Inferior parietal cortex (tissue), 1 donor: Measurements from ENCODE around the gene RIPK1.
A peak's percentile ranks its signal among the peaks of the same experiment; 100 is the strongest.

ENCODE experiments used
- DNase-seq: peaks from one replicate; pipeline ENCODE4 v3.0.0-alpha.2; 2016; ENCODE audit errors: extremely low spot score

Gene RIPK1

GRCh38 chr6:3085074-3085473, 16.8 kb downstream of the RIPK1 start:
- no peak for DNase-seq

GRCh38 chr6:3086282-3086946, 18.1 kb downstream of the RIPK1 start:
- DNase-seq: no peak

GRCh38 chr6:3088446-3088845, 20.2 kb downstream of the RIPK1 start:
- no peak for DNase-seq

DNA sequence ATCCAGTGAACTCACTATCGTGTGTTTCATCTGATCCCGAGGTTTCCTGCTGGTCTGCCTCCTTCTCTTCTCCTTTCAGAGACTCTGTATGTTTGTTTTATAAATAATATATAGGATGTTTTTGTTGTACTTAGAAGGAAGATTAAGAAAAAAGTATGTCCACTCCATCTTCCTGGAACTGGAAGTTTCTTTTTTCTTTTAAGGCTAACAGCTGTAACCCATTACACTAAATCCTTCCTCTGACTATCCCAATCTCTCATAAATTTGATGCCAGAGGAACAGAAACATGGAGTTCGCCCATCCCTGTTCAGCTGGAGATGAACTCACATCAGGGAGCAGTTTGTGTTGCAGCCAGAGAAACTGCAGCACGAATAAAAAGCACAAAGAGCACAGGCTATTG, 20.7 kb downstream of the RIPK1 start:
- DNase-seq: no peak

- no peak for DNase-seq
Observed at GRCh38 chr6:3090013-3090412, 21.7 kb downstream of the RIPK1 start.

DNA sequence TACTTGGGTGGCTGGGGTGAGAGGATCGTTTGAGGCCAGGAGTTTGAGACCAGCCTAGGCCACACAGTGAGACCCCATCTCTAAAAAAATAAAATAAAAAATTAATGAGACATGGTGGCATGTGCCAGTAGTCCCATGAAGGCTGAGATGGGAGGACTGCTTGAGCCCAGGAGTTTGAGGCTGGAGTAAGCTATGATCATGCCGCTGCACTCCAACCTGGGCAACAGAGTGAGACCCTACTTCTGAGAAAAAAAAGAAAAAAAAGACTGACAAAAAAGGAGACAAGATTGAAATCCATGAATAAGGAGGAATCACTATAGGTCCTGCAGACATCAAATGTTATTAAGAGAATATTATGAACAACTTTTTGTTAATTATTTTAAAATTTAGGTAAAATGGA, 26.5 kb downstream of the RIPK1 start:
- DNase-seq: no peak

- DNase-seq: no peak
Observed at GRCh38 chr6:3102875-3103274, 34.6 kb downstream of the RIPK1 start.

GRCh38 chr6:3108746-3109414, 40.6 kb downstream of the RIPK1 start:
- no peak for DNase-seq

DNA sequence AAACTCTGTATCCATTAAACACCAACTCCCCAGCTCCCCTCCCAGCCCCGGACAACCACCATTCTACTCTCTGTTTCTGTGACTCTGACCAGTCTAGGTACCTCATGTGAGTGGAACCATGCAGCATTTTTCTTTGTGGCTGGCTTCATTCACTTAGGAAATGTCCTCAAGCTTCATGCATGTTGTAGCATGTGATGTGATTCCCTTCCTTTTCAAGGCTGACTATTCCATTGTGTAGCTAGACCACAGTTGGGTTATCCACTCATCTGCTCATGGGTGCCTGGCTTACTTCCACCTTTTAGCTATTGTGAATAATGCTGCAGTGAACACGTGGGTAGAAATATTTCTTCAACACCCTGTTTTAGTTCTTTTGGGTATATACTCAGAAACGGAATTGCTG, 41.5 kb downstream of the RIPK1 start:
- no peak for DNase-seq

GRCh38 chr6:3114377-3114776, 46.1 kb downstream of the RIPK1 start:
- no peak for DNase-seq

- DNase-seq: no peak
Observed at GRCh38 chr6:3117912-3118352, 49.6 kb downstream of the RIPK1 start.

- DNase-seq: peak; percentile 91
Observed at GRCh38 chr6:3118353-3119039, 50.2 kb downstream of the RIPK1 start, which contains the start of gene BPHL. TSS of gene BPHL (plus strand) at chr6:3118711. CDS start at chr6:3118741, 30 bp downstream.

DNA sequence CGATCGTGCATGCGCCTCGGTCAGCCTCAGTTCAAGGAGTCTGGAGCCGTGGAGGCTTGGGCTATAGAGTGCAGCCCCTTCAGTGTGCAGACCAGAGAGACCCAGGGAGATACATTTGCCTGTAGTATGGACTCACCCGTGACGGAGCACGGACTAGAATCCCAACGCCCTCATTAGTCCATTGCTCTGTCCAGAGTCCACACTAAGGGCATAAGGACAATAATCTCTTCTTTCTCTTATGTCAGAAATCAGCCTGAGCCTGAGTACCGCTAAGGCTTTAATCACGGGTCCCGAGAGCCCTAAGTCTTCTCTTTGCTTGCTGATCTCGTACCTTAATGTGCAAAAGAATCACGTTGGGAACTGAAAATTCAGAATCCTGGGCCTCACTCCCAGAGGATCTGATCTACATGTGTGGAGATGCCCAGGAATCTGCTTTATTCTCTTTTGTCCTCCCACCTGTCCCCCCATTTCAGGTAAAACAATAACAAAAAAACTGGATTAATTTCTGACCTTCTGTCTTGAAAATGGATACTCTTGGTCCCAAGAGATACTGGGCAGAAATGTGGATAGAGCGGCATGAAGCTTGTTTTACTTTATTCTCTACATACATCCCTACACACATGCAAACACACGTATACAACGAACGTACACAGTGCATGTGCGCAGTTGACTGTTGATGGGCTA, 50.9 kb downstream of the RIPK1 start:
- peak; percentile 25 for DNase-seq

DNA sequence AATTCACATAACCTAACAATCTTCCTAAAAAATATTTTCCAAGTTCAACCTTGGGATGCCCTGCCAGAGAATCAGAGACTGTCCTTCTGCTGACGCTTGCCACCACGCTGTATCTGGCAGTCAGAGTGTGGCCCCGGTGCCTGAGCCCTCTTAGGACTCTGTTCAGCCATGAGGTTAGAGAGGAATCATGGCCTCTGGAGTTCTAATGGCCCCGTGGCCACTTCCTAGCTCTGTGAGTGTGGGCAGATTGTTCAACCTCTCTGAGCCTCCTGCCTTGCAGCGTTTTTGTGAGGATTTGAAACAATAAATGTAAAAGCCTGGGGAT, 52.4 kb downstream of the RIPK1 start:
- DNase-seq: no peak

- DNase-seq: no peak
Observed at GRCh38 chr6:3122823-3123182, 54.5 kb downstream of the RIPK1 start.

DNA sequence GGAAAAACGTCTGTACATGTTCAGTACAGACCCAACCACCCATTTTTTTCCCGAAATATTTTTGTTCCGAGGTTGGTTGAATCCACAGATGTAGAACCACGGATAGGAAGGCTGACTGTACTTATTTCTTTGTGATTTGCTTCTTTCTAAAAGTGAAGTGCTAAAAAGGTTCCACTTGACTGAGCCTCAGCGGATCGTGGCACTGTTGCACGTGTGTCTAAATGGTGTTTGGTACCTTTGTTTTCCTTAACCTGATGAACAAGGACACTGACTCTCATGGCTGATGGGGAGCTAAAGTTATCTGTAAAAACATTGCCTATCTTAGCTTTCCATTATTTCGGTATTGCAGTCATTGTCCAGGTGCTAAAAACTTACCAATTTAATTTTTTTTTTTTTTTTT, 56.4 kb downstream of the RIPK1 start:
- no peak for DNase-seq

GRCh38 chr6:3125815-3126214, 57.5 kb downstream of the RIPK1 start:
- DNase-seq: no peak

- DNase-seq: no peak
Observed at GRCh38 chr6:3128356-3129108, 60.2 kb downstream of the RIPK1 start.

DNA sequence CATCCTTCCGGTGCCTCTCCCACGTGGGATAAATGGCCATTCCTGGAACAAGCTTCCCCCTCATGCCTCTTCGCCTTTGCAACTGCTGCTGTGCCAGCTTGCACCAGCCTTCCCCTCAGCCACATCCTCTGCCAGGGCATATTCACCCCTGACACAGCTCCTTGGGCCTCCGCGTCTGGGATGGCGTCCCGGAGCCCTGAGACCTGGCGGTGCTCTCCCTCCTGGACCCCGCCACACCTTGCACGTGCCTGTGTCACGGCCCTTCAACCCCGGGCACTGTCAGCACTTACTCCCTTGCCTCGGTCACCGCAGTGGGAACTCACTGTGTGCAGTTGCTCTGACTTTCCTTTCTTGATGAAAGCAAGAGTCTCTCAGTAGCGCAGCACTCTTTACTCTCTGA, 63.4 kb downstream of the RIPK1 start:
- no peak for DNase-seq

- no peak for DNase-seq
Observed at GRCh38 chr6:3133515-3133914, 65.2 kb downstream of the RIPK1 start.

GRCh38 chr6:3135668-3136291, 67.5 kb downstream of the RIPK1 start:
- no peak for DNase-seq
